ENCODE measurements around the gene PRR23E.

Gene PRR23E

DNA sequence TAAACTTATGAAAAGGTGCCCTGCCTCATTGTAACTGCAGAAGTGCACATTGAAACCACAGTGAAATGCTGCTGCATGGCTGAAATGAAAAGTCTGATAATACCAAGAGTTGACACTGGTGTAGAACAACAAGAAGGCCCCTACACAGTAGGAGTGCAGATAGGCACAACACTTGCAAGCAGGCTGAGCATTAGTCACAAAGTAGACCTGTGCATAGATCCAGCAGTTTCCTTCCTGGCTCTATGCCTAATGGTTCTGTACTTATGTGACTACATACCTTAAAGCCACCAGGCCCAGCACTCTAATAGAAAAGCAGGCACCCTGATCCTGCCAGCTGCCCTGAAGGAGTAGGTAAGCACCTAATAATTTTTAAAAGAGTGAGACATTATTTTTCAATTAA lies 41.8 kb downstream of the PRR23E start:
- no peak for DNase-seq

GRCh38 chr3:127235706-127236105 lies 42.8 kb downstream of the PRR23E start:
- DNase-seq, result no peak

DNA sequence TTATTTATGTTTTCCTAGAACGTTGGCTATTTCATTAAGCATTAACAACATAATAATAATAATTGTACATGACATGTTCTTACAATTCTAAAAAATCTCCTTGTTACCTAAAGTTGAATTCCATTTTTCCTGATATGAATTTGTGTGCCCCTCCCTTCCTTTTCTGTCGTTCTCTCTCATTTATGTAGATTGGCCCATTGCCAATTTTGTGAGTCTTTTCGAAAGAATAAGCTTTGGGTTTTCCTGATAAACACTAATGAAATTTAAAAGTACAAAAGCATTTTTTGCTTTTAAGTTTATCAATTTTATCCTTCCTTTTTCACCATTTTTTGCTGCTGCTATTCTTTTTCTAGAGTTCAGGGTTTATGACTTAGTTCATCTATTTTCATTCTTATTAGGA lies 44.9 kb downstream of the PRR23E start:
- DNase-seq, result no peak

DNA sequence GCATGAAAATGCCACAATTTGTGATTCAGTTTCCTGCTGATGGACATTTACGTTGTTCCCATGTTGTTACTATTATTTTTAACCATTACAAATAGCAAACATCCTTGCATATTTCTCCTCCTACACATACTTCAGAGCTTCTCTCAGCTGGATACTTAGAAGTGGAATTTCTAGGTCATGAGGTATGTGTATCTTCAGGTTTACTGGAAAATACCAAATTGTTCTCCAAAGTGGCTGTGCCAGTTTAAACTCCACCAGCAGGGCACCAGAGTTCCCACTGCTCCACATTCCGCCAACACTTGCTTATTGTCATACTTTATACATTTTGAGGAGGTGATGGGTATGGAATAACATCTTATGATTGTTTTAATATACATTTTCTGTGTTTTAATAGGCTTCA lies 45.7 kb downstream of the PRR23E start:
- no peak for DNase-seq

DNA sequence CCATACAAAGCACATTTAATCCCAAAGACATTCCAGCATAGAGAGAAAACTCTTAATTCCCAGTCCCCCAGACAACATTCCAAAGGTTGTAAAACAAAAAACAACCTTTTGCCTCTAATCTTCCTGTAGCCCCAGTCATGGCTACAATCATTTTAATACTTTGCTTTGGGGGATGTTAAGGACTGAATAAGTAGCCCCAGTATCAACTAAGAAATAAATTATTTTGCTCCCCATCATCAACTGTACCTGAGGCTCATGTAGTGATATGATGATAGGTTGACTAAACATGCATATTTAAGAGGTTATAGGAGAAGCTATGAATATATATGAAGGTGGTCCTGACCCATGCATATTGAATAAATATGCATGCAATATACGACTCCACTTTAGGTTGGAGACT lies 54.4 kb downstream of the PRR23E start:
- DNase-seq, result no peak
